GM18508 (cell line): ENCODE results near the gene YPEL2.
"Not testable (repeated sequence)": the region's sequence is repeated elsewhere in the genome, so short reads cannot be mapped to it uniquely, and the experiment has no call there.

ENCODE experiments used
- ATAC-seq: cut with Tn5 transposase; IDR thresholded peaks from one replicate; pipeline ENCODE4 v1.9.1; 2021; ENCODE audit warnings: moderate number of reproducible peaks; ENCODE audit not compliant: insufficient read depth, unreplicated experiment

The YPEL2 gene

GRCh38 chr17:59399914-59400313, 68.5 kb downstream of the YPEL2 start:
- ATAC-seq: no peak

GRCh38 chr17:59400858-59401257, 69.4 kb downstream of the YPEL2 start:
- ATAC-seq: no peak

GRCh38 chr17:59401274-59401673, 69.8 kb downstream of the YPEL2 start:
- ATAC-seq: no peak

GRCh38 chr17:59401725-59402124, 70.3 kb downstream of the YPEL2 start:
- ATAC-seq: no peak

GRCh38 chr17:59402760-59403159, 71.3 kb downstream of the YPEL2 start:
- no peak for ATAC-seq

GRCh38 chr17:59404471-59404870, 73.0 kb downstream of the YPEL2 start:
- ATAC-seq: no peak

- ATAC-seq: no peak
Measured at GRCh38 chr17:59405944-59406705, 74.7 kb downstream of the YPEL2 start.

GRCh38 chr17:59406808-59407381, 75.4 kb downstream of the YPEL2 start:
- ATAC-seq: no peak

GRCh38 chr17:59409336-59410048, 78.0 kb downstream of the YPEL2 start:
- ATAC-seq: no peak

GRCh38 chr17:59410049-59410437, 78.6 kb downstream of the YPEL2 start:
- ATAC-seq: no peak

GRCh38 chr17:59412431-59412830, 81.0 kb downstream of the YPEL2 start:
- not testable (repeated sequence) for ATAC-seq

GRCh38 chr17:59413014-59413766, 81.7 kb downstream of the YPEL2 start:
- ATAC-seq: no peak

- no peak for ATAC-seq
Measured at GRCh38 chr17:59415397-59415796, 83.9 kb downstream of the YPEL2 start.

GRCh38 chr17:59416184-59416583, 84.7 kb downstream of the YPEL2 start:
- no peak for ATAC-seq

GRCh38 chr17:59417452-59417851, 86.0 kb downstream of the YPEL2 start:
- no peak for ATAC-seq

GRCh38 chr17:59418732-59419166, 87.3 kb downstream of the YPEL2 start:
- no peak for ATAC-seq

- no peak for ATAC-seq
Measured at GRCh38 chr17:59420901-59421300, 89.4 kb downstream of the YPEL2 start.

GRCh38 chr17:59421722-59422121, 90.3 kb downstream of the YPEL2 start:
- no peak for ATAC-seq

GRCh38 chr17:59423137-59423724, 91.8 kb downstream of the YPEL2 start:
- no peak for ATAC-seq

- no peak for ATAC-seq
Measured at GRCh38 chr17:59423903-59424302, 92.4 kb downstream of the YPEL2 start.
